Brain pericyte (primary cell): ENCODE measurements around the gene RALGPS1.

Source experiments
- DNase-seq: peaks from one replicate; pipeline ENCODE4 v3.0.0-alpha.2; 2012; ENCODE audit warnings: low read depth, low spot score

RALGPS1 gene, protein sequence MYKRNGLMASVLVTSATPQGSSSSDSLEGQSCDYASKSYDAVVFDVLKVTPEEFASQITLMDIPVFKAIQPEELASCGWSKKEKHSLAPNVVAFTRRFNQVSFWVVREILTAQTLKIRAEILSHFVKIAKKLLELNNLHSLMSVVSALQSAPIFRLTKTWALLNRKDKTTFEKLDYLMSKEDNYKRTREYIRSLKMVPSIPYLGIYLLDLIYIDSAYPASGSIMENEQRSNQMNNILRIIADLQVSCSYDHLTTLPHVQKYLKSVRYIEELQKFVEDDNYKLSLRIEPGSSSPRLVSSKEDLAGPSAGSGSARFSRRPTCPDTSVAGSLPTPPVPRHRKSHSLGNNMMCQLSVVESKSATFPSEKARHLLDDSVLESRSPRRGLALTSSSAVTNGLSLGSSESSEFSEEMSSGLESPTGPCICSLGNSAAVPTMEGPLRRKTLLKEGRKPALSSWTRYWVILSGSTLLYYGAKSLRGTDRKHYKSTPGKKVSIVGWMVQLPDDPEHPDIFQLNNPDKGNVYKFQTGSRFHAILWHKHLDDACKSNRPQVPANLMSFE

GRCh38 chr9:126914458-126915280 lies at the start of gene RALGPS1:
Gene RALGPS1, plus strand, starts transcription at chr9:126914782. Its CDS starts 47,508 bp downstream, at chr9:126962290.
- peak; percentile 71 for DNase-seq

DNA sequence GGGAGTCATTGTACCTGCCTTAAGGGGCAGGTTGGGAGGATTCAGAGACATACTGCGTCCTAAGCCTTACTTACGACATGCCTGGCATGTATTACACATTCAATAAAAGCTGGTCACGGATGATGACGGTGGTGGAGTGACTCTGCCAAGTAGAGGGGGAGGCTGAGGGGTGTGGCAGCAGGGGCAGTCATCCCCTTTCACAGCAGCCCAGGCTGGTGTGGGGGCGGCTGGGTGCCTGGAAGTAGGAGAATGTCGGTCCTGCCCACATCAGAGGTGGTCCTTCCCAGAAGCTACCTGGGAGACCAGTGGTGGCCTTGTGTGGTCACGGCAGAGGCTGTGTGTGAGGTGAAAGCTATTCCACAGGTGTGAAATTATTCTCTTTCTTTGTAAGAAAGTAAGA lies 45.2 kb upstream of the RALGPS1 start:
- DNase-seq: no peak

GRCh38 chr9:126872516-126872915 lies 42.1 kb upstream of the RALGPS1 start:
- no peak for DNase-seq

GRCh38 chr9:126874546-126875314 lies 39.9 kb upstream of the RALGPS1 start:
- no peak for DNase-seq

DNA sequence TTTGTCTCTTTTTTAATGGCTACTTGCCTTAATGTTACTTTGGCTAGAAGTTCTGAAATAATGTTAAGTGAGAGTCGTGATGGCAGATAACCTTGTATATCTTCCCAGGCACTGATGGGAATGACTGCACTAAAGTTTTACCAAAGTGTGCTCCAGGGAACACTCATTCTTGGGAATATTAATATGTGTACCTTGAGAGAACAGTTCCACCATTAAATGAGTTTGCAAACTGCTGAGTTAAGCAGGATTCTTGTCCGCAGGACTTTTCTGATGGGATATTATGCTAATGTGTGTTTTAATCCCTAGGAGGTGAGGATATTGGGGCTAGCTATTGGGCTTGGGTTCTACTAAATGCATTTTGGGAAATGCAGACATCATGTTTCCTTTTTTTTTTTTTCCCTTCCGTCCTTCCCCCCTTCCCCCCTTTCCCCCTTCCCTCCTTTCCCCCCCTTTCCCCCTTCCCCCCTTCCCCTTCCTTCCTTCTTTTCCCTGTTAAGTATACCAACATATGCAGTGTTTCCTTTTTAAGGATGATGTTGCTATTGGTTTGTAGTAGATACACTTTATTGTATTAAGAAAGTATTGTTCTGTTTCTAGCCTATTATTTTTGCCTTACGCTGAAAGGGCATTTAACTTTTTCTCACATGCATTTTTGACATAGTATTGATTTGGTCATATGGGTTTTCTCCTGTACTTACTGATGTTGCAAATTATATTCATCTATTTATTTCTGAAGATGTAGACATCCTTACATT lies 38.6 kb upstream of the RALGPS1 start:
- DNase-seq: no peak

DNA sequence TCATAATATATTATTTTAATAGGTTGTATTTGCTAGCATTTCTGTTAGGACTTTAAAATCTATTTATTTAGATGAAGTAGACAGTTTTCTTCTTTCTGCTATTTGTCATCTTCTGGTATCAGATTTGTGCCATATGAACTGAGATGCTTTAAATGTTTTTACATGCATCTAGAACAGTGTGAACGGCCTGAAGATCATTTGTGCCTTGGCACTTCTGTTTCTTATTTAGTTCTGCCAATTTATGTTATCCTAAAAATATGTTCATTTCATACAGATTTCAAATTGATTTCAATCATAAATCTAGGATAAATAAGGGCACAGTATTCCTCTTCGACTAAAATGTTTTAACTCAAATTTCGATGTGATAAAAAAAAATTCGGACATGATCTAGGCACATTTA lies 38.1 kb upstream of the RALGPS1 start:
- DNase-seq: no peak

DNA sequence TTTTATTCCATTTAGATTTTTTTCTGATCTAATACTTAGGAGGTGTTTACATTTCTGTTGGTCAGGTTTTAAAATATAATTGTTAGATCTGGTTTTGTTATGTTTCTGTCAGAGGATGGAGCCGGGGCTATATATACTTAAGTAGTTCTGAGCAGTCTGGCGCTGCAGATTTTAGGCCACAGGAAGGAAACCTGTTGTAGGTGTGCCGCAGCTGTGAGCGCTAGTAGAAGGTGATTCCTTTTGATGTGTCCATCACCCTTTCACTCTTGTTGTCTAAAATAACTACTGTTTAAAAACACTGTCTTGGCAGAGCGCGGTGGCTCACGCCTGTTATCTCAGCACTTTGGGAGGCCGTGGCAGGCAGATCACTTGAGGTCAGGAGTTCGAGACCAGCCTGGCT lies 37.2 kb upstream of the RALGPS1 start:
- DNase-seq: no peak

GRCh38 chr9:126879288-126879687 lies 35.3 kb upstream of the RALGPS1 start:
- DNase-seq: no peak

DNA sequence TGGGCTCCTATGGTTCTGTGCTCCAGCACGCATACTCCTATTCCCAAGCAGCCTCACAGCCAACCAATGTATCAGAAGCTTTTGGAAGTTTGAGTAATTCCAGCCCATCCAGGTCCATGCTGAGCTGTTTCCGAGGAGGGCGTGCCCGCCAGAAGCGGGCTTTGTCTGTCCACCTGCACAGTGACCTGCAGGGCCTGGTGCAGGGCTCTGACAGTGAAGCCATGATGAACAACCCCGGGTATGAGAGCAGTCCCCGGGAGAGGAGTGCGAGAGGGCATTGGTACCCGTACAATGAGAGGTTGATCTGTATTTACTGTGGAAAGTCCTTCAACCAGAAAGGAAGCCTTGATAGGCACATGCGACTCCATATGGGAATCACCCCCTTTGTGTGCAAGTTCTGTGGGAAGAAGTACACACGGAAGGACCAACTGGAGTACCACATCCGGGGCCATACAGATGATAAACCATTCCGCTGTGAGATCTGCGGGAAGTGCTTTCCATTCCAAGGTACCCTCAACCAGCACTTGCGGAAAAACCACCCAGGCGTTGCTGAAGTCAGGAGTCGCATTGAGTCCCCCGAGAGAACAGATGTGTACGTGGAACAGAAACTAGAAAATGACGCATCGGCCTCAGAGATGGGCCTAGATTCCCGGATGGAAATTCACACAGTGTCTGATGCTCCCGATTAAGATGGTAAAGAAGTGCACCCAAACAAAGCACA lies 34.2 kb upstream of the RALGPS1 start:
- no peak for DNase-seq

DNA sequence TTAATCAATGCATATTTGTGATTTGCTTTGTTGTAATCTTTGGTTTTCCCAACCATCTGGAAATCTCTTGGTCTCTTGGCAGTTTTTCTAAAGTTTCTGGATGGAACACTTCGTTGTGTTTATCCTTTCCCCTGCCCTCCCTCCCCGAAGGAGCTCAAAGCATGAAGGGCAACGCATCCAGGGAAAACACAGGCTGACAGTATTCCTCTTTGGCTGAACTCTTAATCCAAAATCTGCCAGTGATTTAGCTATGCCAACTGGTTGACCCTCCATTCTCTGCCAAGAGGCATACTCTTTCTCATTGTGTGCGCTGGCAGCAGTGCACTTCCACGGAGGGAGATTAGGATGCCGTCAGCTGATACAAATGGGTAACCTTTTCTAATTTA lies 33.6 kb upstream of the RALGPS1 start:
- no peak for DNase-seq

- DNase-seq: no peak
Observed at GRCh38 chr9:126882746-126883145, 31.8 kb upstream of the RALGPS1 start.

DNA sequence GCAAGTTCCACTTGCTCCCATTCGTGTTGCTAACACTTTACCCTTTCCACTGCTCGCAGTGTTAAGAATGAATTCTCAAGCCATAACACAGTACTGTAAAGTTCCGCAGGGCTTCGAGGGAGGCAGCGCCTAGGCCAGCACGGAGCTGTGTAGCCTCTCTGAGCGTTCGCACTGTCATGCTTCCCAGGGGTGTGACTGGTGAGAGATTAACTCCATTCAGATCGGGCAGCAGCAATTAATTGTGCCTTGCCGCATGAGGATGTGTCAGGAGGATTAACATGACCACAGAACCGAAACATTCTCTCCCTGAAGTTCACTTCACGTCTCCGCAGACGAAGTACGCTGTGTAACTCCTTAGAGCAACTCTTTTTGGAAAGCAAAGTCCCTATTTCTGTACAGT lies 30.9 kb upstream of the RALGPS1 start:
- no peak for DNase-seq

GRCh38 chr9:126885131-126885641 lies 29.4 kb upstream of the RALGPS1 start:
- DNase-seq: no peak

- DNase-seq: no peak
Observed at GRCh38 chr9:126886034-126886822, 28.4 kb upstream of the RALGPS1 start.

DNA sequence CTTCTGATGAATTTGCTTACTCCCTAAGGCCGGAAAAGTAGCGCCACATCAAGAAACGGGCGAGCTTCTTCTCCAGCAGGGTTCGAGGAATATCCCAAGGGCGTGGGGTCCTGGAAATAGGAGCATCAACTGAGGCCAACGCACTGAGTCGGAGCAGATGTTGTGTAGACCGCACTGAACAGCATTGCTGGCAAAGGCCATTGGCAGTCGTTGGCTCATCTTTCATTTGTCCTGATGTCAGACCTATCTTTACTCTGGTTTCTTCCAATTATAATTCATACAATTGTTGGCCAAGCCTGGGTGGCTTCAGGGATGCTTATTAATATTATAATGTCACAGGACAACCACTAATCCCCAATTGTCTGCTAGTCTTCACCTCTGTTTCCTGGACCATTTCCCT lies 27.7 kb upstream of the RALGPS1 start:
- no peak for DNase-seq

- no peak for DNase-seq
Observed at GRCh38 chr9:126891676-126892075, 22.9 kb upstream of the RALGPS1 start.

GRCh38 chr9:126893079-126893478 lies 21.5 kb upstream of the RALGPS1 start:
- DNase-seq: no peak

- DNase-seq: no peak
Observed at GRCh38 chr9:126894052-126894603, 20.5 kb upstream of the RALGPS1 start.

- no peak for DNase-seq
Observed at GRCh38 chr9:126902210-126902609, 12.4 kb upstream of the RALGPS1 start.
